Natural killer cell (primary cell): ENCODE data around the gene CDC5L. TPM values are rescaled to one million over a fixed set of nuclear protein-coding genes. Genes with fewer than 3 reads are reported as not detected.

ENCODE experiments used
- ATAC-seq, 3 donors: fragments of 150-1000 bp in 2 of 3; fragments of 200-7000 bp in 1 of 3; cut with Tn5 transposase; 1 replicate in 1 of 3; 2 replicates in 2 of 3; pipeline ENCODE4 v1.10.0; 2021; ENCODE audit warnings: mild to moderate bottlenecking in 2 of 3, moderate library complexity in 2 of 3
- DNase-seq, 2 donors: peaks; one replicate each; pipeline versions ENCODE4 v3.0.0 to v3.0.0-alpha.2; 2013 to 2021; ENCODE audit warnings: mixed read lengths in 1 of 2
- H3K27ac ChIP-seq: one replicate; pipeline ENCODE4 v1.5.1; 2013; ENCODE audit warnings: mild to moderate bottlenecking, low read length
- H3K27me3 ChIP-seq: one replicate; pipeline ENCODE4 v1.6.1; 2013; ENCODE audit warnings: low read length; ENCODE audit not compliant: control insufficient read depth, insufficient read depth
- H3K36me3 ChIP-seq: one replicate; pipeline ENCODE4 v1.6.1; 2013; ENCODE audit warnings: low read length; ENCODE audit not compliant: control insufficient read depth, insufficient read depth
- H3K4me1 ChIP-seq: one replicate; pipeline ENCODE4 v1.6.1; 2013; ENCODE audit warnings: low read length; ENCODE audit not compliant: control insufficient read depth, insufficient read depth
- H3K4me3 ChIP-seq: one replicate; pipeline ENCODE4 v1.5.1; 2013; ENCODE audit warnings: low read length
- H3K9me3 ChIP-seq: one replicate; pipeline ENCODE4 v1.6.1; 2013; ENCODE audit warnings: low read length; ENCODE audit not compliant: control insufficient read depth, insufficient read depth
- H3K27ac Mint-ChIP-seq, 2 donors: one replicate each; pipeline ENCODE4 v1.8.0; 2022; ENCODE audit warnings: mild to moderate bottlenecking in 2 of 2, mixed read lengths in 2 of 2, moderate library complexity in 1 of 2
- H3K27me3 Mint-ChIP-seq, 2 donors: one replicate each; pipeline ENCODE4 v1.8.0; 2022; ENCODE audit warnings: low read depth in 2 of 2, mixed read lengths in 2 of 2
- H3K36me3 Mint-ChIP-seq: one replicate; pipeline ENCODE4 v1.8.0; 2022; ENCODE audit warnings: mixed read lengths
- H3K4me1 Mint-ChIP-seq, 2 donors: one replicate each; pipeline ENCODE4 v1.8.0; 2022; ENCODE audit warnings: mixed read lengths in 2 of 2
- H3K4me3 Mint-ChIP-seq: one replicate; pipeline ENCODE4 v1.8.0; 2022; ENCODE audit warnings: mild to moderate bottlenecking, moderate library complexity, mixed read lengths
- H3K9me3 Mint-ChIP-seq, 2 donors: one replicate each; pipeline ENCODE4 v1.8.0; 2022; ENCODE audit warnings: mixed read lengths in 2 of 2
- CTCF ChIP-seq: fragments of 200-600 bp; IDR thresholded peaks from one replicate; pipeline ENCODE4 v1.8.0; 2022; ENCODE audit warnings: antibody characterized with exemption
- WGBS: methylation state at CpG from one replicate; pipeline ENCODE4 v1.1.7; 2013; ENCODE audit warnings: missing lambda C conversion rate; ENCODE audit not compliant: insufficient coverage; 5-methylcytosine and 5-hydroxymethylcytosine counted together
- intact Hi-C: fragments of 100-400 bp; cut with micrococcal nuclease; formaldehyde crosslinking; loops from one replicate; pipeline ENCODE4 v1.14.2; 2022
- total RNA-seq, 4 donors: library from RNA; stranded (reverse); fragments of 120-200 nt in 1 of 4; gene quantifications; one replicate each; pipeline versions ENCODE4 v1.2.3 to v1.2.4, GENCODE V29; 2013 to 2022

CDC5L gene
- total RNA-seq, 3 donors from 2014 or later (not counting 1 experiment from before 2014, with no cell fraction given), result 22.0 to 25.0 (median 24.9) TPM

GRCh38 chr6:44375071-44375470 lies 12.4 kb upstream of the CDC5L start:
- no peaks in the 10 kb centered on the region for H3K36me3 ChIP-seq
- H3K27ac Mint-ChIP-seq, result no peak overlapping the region
- no peak overlapping the region for H3K4me3 ChIP-seq
- no peaks in the 10 kb centered on the region for H3K4me1 Mint-ChIP-seq
- H3K9me3 ChIP-seq, result no peaks in the 10 kb centered on the region
- no peak for TF ChIP-seq CTCF
- H3K27me3 ChIP-seq, result no peaks in the 10 kb centered on the region
- H3K4me1 ChIP-seq, result no peaks in the 10 kb centered on the region
- no peak overlapping the region for H3K4me3 Mint-ChIP-seq
- H3K27me3 Mint-ChIP-seq, result peaks cover 7 to 26% of the 10 kb centered on the region in 2 donors
- no peak for ATAC-seq
- intact Hi-C loops, result no loop called here
- H3K9me3 Mint-ChIP-seq, result no peaks in the 10 kb centered on the region
- H3K36me3 Mint-ChIP-seq, result no peaks in the 10 kb centered on the region
- H3K27ac ChIP-seq, result no peak overlapping the region
- 81% methylated on average over 3 of the region's 3 CpGs for WGBS
- no peak for DNase-seq

- 90% methylated on average over 2 of the region's 3 CpGs for WGBS
- intact Hi-C loops, result no loop called here
- no peak overlapping the region for H3K4me3 Mint-ChIP-seq
These were observed 10.0 kb upstream of the CDC5L start for GRCh38 chr6:44377484-44377883.

GRCh38 chr6:44377971-44378370 lies 9.5 kb upstream of the CDC5L start:
- DNase-seq (no peak), ATAC-seq (no peak)
- Mint-ChIP-seq H3K4me1 (no peaks in the 10 kb centered on the region), H3K27ac (no peak overlapping the region), H3K9me3 (no peaks in the 10 kb centered on the region), H3K27me3 (peaks cover 7 to 12% of the 10 kb centered on the region in 2 donors), H3K36me3 (no peaks in the 10 kb centered on the region), H3K4me3 (no peak overlapping the region)
- Histone ChIP-seq H3K4me3 (no peak overlapping the region), H3K27ac (no peak overlapping the region), H3K9me3 (no peaks in the 10 kb centered on the region), H3K4me1 (no peaks in the 10 kb centered on the region), H3K36me3 (no peaks in the 10 kb centered on the region), H3K27me3 (no peaks in the 10 kb centered on the region)
- WGBS, result 90% methylated on average over 1 of the region's 1 CpG
- TF ChIP-seq CTCF, result no peak
- intact Hi-C loops, result no loop called here

More at GRCh38 chr6:44377484-44377883, 10.0 kb upstream of the CDC5L start:
- no peak for ATAC-seq
- Mint-ChIP-seq H3K27me3 (peaks cover 7 to 17% of the 10 kb centered on the region in 2 donors), H3K27ac (no peak overlapping the region), H3K4me1 (no peaks in the 10 kb centered on the region), H3K9me3 (no peaks in the 10 kb centered on the region), H3K36me3 (no peaks in the 10 kb centered on the region)
- no peaks in the 10 kb centered on the region for H3K27me3 ChIP-seq
- no peak overlapping the region for H3K4me3 ChIP-seq
- no peak overlapping the region for H3K27ac ChIP-seq
- DNase-seq, result no peak
- TF ChIP-seq CTCF, result no peak
- no peaks in the 10 kb centered on the region for H3K36me3 ChIP-seq
- no peaks in the 10 kb centered on the region for H3K4me1 ChIP-seq
- no peaks in the 10 kb centered on the region for H3K9me3 ChIP-seq

- ATAC-seq (peak in 1 of 3 donors; percentile 30), DNase-seq (no peak)
- H3K4me1 ChIP-seq, result peaks cover under 1% of the 10 kb centered on the region
- WGBS, result 31% methylated on average over 1 of the region's 2 CpGs
- no peaks in the 10 kb centered on the region for H3K9me3 ChIP-seq
- peaks cover 0 to 5% of the 10 kb centered on the region in 2 donors for H3K27me3 Mint-ChIP-seq
- no peak overlapping the region for H3K27ac ChIP-seq
- TF ChIP-seq CTCF, result no peak
- H3K4me3 ChIP-seq, result no peak overlapping the region
- H3K36me3 Mint-ChIP-seq, result no peaks in the 10 kb centered on the region
- H3K27ac Mint-ChIP-seq, result no peak overlapping the region
- peaks cover 3 to 5% of the 10 kb centered on the region in 2 donors for H3K4me1 Mint-ChIP-seq
- no peaks in the 10 kb centered on the region for H3K36me3 ChIP-seq
- H3K4me3 Mint-ChIP-seq, result no peak overlapping the region
- H3K9me3 Mint-ChIP-seq, result no peaks in the 10 kb centered on the region
- no peaks in the 10 kb centered on the region for H3K27me3 ChIP-seq
- intact Hi-C loops, result no loop called here
These were observed 5.8 kb upstream of the CDC5L start for GRCh38 chr6:44381739-44382138.
